Brain pericyte (primary cell): ENCODE measurements around the gene SERTAD3.
"Not testable (repeated sequence)": the region's sequence is repeated elsewhere in the genome, so short reads cannot be mapped to it uniquely, and the experiment has no call there.

Source experiments
- DNase-seq: peaks from one replicate; pipeline ENCODE4 v3.0.0-alpha.2; 2012; ENCODE audit warnings: low read depth, low spot score

Gene SERTAD3

DNA sequence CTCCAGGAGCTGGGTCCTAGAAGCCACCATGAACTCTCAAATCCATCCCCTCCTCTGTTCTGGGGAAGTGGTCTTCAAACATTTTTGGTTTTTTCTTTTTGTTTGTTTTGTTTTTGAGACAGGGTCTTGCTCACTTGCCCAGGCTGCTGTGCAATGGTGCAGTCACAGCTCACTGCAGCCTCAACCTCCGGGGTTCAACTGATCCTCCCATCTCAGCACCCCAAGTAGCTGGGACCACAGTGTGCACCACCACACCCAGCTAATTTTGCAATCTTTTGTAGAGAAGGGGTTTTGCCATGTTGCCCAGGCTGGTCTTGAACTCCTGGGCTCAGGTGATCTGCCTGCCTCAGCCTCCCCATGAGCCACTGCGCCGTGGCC, 14.5 kb upstream of the SERTAD3 start:
- DNase-seq = no peak

DNA sequence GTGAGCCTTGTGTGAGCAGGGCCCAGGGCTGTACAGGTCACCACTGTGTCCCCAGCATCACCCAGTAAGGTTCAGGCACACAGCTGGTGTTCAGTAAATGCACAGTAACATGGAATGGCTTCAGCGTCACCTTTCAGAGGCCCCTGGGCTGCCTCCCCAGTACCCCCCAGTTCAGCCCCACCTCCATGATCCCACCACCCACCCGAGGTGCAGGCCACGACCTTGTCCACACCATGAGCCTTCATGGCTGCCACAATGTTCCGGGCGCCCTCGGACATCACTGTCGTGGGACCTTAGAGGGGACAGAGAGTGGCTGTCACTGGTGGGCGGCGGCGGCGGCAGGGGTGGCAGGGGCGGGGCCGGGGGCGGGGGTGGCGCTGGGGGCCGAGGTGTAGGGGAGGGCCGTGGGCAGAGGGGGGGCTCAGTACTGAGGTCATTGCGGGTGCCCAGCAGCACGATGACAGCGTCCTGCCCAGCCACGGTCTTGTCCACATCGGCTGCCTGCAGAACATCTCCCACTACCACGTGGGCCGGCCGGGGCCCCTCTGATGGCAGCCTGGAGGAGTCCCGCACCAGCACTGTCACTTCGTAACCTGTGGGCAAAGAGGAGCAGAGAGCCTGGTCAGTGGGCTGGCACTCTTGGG, 13.9 kb upstream of the SERTAD3 start:
- no peak for DNase-seq

- DNase-seq = no peak
Observed at GRCh38 chr19:40457048-40457447, 12.9 kb upstream of the SERTAD3 start.

DNA sequence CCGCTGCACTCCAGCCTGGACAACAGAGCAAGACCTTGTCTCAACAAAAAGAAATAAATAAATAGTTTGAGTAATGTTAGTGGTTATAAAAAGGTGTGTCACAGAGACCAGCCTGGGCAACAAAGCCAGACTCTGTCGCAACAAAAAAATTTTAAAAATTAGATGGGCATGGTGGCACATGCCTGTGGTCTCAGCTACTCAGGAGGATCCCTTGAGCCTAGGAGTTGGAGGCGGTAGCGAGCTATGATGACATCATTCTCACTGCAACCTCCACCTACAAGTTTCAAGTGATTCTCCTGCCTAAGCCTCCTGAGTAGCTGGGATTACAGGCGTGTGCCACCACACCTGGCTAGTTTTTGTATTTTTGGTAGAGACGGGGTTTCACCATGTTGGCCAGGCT, 9.8 kb upstream of the SERTAD3 start:
- not testable (repeated sequence) for DNase-seq

GRCh38 chr19:40453151-40453735, 9.1 kb upstream of the SERTAD3 start:
- no peak for DNase-seq

DNA sequence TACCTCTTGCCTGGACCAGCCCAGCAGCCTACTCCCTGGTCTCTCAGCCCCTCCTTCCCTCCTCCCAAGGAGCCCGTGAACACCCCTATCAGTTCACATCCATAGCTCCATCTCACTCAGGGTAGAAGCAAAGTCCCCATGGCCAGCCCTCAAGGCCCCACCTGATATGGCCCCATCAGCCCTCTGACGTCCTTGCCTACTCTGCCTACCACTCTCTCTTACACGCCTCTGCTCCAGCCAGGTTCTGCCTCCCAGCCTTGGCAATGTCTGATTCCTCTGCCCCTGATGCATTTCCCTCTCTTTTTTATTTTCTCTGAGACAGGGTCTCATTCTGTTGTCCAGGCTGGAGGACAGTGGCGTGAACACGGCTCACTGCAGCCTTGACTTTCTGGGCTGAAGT, 7.9 kb upstream of the SERTAD3 start:
- no peak for DNase-seq

DNA sequence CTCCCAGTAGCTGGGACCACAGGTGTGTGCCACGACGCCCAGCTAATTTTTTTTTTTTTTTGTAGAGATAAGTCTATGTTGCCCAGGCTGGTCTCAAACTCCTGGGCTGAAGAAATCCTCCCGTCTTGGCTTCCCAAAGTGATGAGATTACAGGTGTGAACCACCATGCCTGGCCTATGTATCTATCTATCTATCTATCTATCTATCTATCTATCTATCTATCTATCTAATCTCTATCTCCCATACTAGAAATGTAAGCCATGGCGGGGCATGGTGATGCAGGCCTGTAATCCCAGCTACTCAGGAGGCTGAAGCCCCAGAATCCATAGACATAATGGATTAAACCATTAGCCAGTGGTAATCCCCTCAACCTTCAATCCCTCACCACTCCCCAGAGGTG, 6.5 kb upstream of the SERTAD3 start:
- DNase-seq = no peak

- DNase-seq = no peak
Observed at GRCh38 chr19:40449506-40449905, 5.4 kb upstream of the SERTAD3 start.

GRCh38 chr19:40446263-40446784, 2.2 kb upstream of the SERTAD3 start:
- DNase-seq = no peak

GRCh38 chr19:40445780-40446262, 1.7 kb upstream of the SERTAD3 start:
- no peak for DNase-seq

- no peak for DNase-seq
Observed at GRCh38 chr19:40444825-40445312, 734 bp upstream of the SERTAD3 start.

GRCh38 chr19:40443131-40443999, 770 bp downstream of the SERTAD3 start:
- DNase-seq = peak; percentile 97

DNA sequence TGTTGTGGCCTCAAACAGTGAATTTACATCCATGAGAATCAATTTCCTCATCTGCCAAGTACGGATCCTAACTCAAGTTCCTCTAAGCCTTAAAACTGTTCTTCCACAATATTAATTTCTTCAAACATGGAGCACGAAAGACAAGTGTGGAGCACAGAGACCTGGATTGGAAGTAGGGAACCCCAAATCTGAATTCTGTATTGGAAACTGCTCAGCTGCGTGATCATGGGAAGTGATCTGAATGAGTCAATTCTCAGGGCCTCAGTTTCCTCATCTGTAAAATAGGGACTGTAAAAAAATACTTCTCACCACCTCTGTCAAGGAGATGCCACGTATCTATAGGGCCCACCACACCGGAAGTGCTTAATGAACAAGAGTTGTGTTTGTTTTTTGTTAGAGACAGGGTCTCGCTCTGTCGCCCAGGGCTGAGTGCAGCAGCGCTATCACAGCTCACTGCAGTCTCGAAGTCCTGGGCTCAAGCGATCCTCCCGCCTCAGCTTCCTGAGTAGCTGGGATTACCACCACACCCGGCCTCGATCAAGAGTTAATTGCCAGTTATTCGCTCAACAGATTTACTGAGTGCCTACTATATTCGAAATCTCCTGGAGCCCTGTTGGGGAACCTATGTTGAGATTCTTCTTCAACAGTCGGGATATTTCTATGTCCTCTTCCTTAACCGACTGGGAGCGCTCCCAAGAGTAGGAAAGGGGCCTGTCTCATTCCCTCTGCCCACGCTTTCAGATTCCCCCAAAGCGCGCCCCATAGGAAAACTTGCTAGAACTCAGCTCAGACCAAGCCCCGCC, 1.6 kb downstream of the SERTAD3 start:
- no peak for DNase-seq

- no peak for DNase-seq
Observed at GRCh38 chr19:40441719-40442253, 2.3 kb downstream of the SERTAD3 start.

DNA sequence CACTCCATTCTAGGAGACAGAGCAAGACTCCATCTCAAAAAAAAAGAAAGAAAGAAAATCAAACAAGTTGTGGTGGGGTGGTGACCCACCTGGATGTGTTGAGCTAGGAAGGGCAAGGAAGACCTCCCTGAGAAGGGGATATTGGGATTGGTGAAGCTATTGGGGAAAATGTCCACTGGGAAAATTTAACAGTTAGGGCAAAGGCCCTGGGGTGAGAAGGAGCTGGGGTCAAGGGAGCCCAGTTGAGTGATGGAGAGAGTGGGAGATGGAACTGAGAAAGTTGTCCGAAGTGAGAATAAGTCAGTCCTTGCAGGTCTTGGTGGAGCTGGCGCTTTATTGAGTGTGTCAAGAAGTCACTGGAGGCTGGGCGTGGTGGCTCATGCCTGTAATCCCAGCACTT, 5.9 kb downstream of the SERTAD3 start:
- no peak for DNase-seq

- DNase-seq = peak; percentile 38
Observed at GRCh38 chr19:40433391-40434216, 10.5 kb downstream of the SERTAD3 start.

DNA sequence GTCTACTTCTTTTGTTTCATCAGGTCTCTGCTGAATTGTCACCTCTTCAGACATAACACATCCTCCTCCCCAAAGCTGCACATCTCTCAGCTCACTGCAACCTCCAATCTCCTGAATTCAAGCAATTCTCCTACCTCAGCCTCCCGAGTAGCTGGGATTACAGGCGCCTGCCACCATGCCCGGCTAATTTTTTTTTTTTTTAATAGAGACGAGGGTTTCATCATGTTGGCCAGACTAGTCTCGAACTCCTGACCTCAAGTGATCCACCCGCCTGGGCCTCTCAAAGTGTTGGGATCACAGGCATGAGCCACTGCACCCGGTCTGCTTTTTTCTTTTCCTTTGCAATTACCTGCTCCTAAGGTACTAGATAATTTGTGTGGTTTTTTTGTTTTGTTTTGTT, 11.4 kb downstream of the SERTAD3 start:
- DNase-seq = not testable (repeated sequence)

- DNase-seq = no peak
Observed at GRCh38 chr19:40431698-40432097, 12.4 kb downstream of the SERTAD3 start.

DNA sequence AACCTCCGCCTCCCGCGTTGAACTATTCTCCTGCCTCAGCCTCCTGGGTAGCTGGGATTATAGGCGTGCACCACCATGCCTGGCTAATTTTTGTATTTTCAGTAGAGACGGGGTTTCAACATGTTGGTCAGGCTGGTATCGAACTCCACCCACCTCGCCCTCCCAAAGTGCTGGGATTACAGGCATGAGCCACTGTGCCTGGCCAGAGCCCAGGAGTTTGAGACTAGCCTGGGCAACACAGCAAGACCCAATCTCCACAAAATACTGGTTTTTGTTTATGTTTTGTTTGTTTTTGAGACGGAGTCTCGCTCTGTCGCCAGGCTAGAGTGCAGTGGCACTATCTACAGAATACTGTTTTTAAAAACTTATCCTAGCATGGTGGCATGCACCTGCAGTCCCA, 13.9 kb downstream of the SERTAD3 start:
- DNase-seq = not testable (repeated sequence)

GRCh38 chr19:40428197-40428596, 15.9 kb downstream of the SERTAD3 start:
- DNase-seq = not testable (repeated sequence)
